PC-3 (cell line): ENCODE measurements around the gene EDEM3. TPM values are rescaled to one million over a fixed set of nuclear protein-coding genes. Genes with fewer than 3 reads are reported as not detected.

Experiments used
- ATAC-seq: fragments of 200-7000 bp; cut with Tn5 transposase; 2 replicates; pipeline ENCODE4 v1.9.1; 2020; ENCODE audit warnings: mild to moderate bottlenecking, moderate library complexity
- BruUV-seq: library from RNA; stranded (reverse); fragments of 400-500 nt; replicated peaks from 2 replicates; lab custom pipeline; 2021; lab: Mats Ljungman, UMichigan
- CTCF ChIA-PET: fragments of 300-600 bp; sonication (Branson Sonifier 250); formaldehyde crosslinking; loops from one replicate; lab custom pipeline; 2022; ENCODE audit warnings: antibody characterized with exemption; lab: Charles Lee
- POLR2A ChIA-PET: fragments of 300-600 bp; sonication (Branson Sonifier 250); formaldehyde crosslinking; loops from one replicate; lab custom pipeline; 2022; ENCODE audit warnings: antibody characterized with exemption; ENCODE audit not compliant: unreplicated experiment; lab: Charles Lee
- DNase-seq: peaks from one replicate; pipeline ENCODE4 v3.0.0-alpha.2; 2015
- H2AFZ ChIP-seq: fragments of 300-600 bp; sonication (generic); 2 replicates; pipeline ENCODE4 v1.6.0; 2016; ENCODE audit warnings: antibody characterized with exemption, low read length
- H3F3A ChIP-seq: fragments of 300-600 bp; sonication (generic); one replicate; pipeline ENCODE4 v1.6.0; 2017; ENCODE audit warnings: antibody characterized with exemption, low read length, control low read depth, mild to moderate bottlenecking; ENCODE audit not compliant: unreplicated experiment
- H3K27ac ChIP-seq: fragments of 300-600 bp; sonication (generic); 2 replicates; pipeline ENCODE4 v1.5.1; 2016; ENCODE audit warnings: mild to moderate bottlenecking, low read length
- H3K27me3 ChIP-seq: fragments of 300-600 bp; sonication (generic); 2 replicates; pipeline ENCODE4 v1.6.1; 2016; ENCODE audit warnings: low read length, mixed read lengths
- H3K36me3 ChIP-seq: fragments of 300-600 bp; sonication (generic); 2 replicates; pipeline ENCODE4 v1.6.1; 2016; ENCODE audit warnings: low read depth, mixed run types, low read length, mixed read lengths
- H3K4me1 ChIP-seq: fragments of 300-600 bp; sonication (generic); 2 replicates; pipeline ENCODE4 v1.5.1; 2016; ENCODE audit warnings: low read length; ENCODE audit not compliant: insufficient read depth
- H3K4me2 ChIP-seq: fragments of 300-600 bp; sonication (generic); 2 replicates; pipeline ENCODE4 v1.6.0; 2016; ENCODE audit warnings: low read length
- H3K4me3 ChIP-seq: fragments of 300-600 bp; sonication (generic); 2 replicates; pipeline ENCODE4 v1.5.1; 2016; ENCODE audit warnings: mild to moderate bottlenecking, low read length, mixed read lengths
- H3K79me2 ChIP-seq: fragments of 300-600 bp; sonication (generic); 2 replicates; pipeline ENCODE4 v1.6.1; 2017; ENCODE audit warnings: low read length, mixed read lengths
- H3K9ac ChIP-seq: fragments of 300-600 bp; sonication (generic); 2 replicates; pipeline ENCODE4 v1.6.0; 2016; ENCODE audit warnings: mild to moderate bottlenecking, low read length
- H3K9me2 ChIP-seq: fragments of 300-600 bp; sonication (generic); replicated peaks from 2 replicates; pipeline ENCODE4 v1.6.1; 2016; ENCODE audit warnings: mixed run types, low read length, mixed read lengths
- H3K9me3 ChIP-seq: fragments of 300-600 bp; sonication (generic); 2 replicates; pipeline ENCODE4 v1.6.1; 2016; ENCODE audit warnings: low read length, mixed read lengths
- H4K20me1 ChIP-seq: fragments of 300-600 bp; sonication (generic); 2 replicates; pipeline ENCODE4 v1.6.1; 2016; ENCODE audit warnings: low read length, mixed read lengths
- EZH2 ChIP-seq: fragments of 300-600 bp; sonication (generic); IDR thresholded peaks from one replicate; pipeline ENCODE4 v1.6.1; 2017; ENCODE audit warnings: antibody characterized with exemption, mild to moderate bottlenecking, low read length; ENCODE audit not compliant: unreplicated experiment
- EZH2phosphoT487 ChIP-seq: fragments of 300-600 bp; sonication (generic); IDR thresholded peaks from 2 replicates; pipeline ENCODE4 v1.6.1; 2018; ENCODE audit warnings: mild to moderate bottlenecking, antibody characterized with exemption, low read length, borderline replicate concordance
- intact Hi-C: fragments of 100-400 bp; cut with micrococcal nuclease; formaldehyde crosslinking; loops from 2 replicates; pipeline ENCODE4 v1.9.0; 2023
- total RNA-seq: library from RNA; depleted of rRNA; stranded (reverse); fragments of >200 nt; gene quantifications from 2 replicates; pipeline ENCODE4 v1.2.3, GENCODE V29; 2014
- TF ChIP-seq, protein P1 (sequence below): fragments of 300-600 bp; sonication (generic); conservative IDR thresholded peaks from 2 replicates; pipeline ENCODE4 v1.5.1; 2017; ENCODE audit warnings: antibody characterized with exemption, low read depth, mild to moderate bottlenecking, low read length

EDEM3 gene
- total RNA-seq, 1 experiment from 2014 or later, result 16.2 TPM

GRCh38 chr1:184781941-184782340 is 27.3 kb upstream of the EDEM3 start:
- H4K20me1 ChIP-seq, result no peaks in the 10 kb centered on the region
- no TSS peak for BruUV-seq
- H3F3A ChIP-seq, result no peaks in the 10 kb centered on the region
- CTCF ChIA-PET, result no interaction called here
- no peaks in the 10 kb centered on the region for H3K36me3 ChIP-seq
- ATAC-seq (no peak), DNase-seq (no peak)
- H3K4me3 ChIP-seq, result no peak overlapping the region
- POLR2A ChIA-PET, result no interaction called here
- H2AFZ ChIP-seq, result no peak overlapping the region
- no peak overlapping the region for H3K9ac ChIP-seq
- no peaks in the 10 kb centered on the region for H3K79me2 ChIP-seq
- no peaks in the 10 kb centered on the region for H3K9me2 ChIP-seq
- H3K27ac ChIP-seq, result no peak overlapping the region
- no peak overlapping the region for H3K4me2 ChIP-seq
- intact Hi-C loops, result no loop called here
- TF ChIP-seq EZH2, result no peak
- no peak for TF ChIP-seq EZH2phosphoT487
- TF ChIP-seq, protein P1, sequence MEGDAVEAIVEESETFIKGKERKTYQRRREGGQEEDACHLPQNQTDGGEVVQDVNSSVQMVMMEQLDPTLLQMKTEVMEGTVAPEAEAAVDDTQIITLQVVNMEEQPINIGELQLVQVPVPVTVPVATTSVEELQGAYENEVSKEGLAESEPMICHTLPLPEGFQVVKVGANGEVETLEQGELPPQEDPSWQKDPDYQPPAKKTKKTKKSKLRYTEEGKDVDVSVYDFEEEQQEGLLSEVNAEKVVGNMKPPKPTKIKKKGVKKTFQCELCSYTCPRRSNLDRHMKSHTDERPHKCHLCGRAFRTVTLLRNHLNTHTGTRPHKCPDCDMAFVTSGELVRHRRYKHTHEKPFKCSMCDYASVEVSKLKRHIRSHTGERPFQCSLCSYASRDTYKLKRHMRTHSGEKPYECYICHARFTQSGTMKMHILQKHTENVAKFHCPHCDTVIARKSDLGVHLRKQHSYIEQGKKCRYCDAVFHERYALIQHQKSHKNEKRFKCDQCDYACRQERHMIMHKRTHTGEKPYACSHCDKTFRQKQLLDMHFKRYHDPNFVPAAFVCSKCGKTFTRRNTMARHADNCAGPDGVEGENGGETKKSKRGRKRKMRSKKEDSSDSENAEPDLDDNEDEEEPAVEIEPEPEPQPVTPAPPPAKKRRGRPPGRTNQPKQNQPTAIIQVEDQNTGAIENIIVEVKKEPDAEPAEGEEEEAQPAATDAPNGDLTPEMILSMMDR, result no peak
- H3K4me1 ChIP-seq, result no peaks in the 10 kb centered on the region
- no peaks in the 10 kb centered on the region for H3K27me3 ChIP-seq
- no peaks in the 10 kb centered on the region for H3K9me3 ChIP-seq

GRCh38 chr1:184775885-184776284 is 21.2 kb upstream of the EDEM3 start:
- ChIA-PET CTCF (no interaction called here), POLR2A (no interaction called here)
- intact Hi-C loops, result no loop called here
- no peaks in the 10 kb centered on the region for H3K9me3 ChIP-seq
- TF ChIP-seq EZH2 (no peak), EZH2phosphoT487 (no peak)
- TF ChIP-seq, protein P1, result no peak
- no peak overlapping the region for H2AFZ ChIP-seq
- H3K27ac ChIP-seq, result no peak overlapping the region
- H3K36me3 ChIP-seq, result no peaks in the 10 kb centered on the region
- no peak overlapping the region for H3K9ac ChIP-seq
- no peak overlapping the region for H3K4me3 ChIP-seq
- BruUV-seq, result no TSS peak
- DNase-seq (no peak), ATAC-seq (no peak)
- H3K79me2 ChIP-seq, result no peaks in the 10 kb centered on the region
- no peaks in the 10 kb centered on the region for H3K4me1 ChIP-seq
- no peaks in the 10 kb centered on the region for H3F3A ChIP-seq
- H3K4me2 ChIP-seq, result no peak overlapping the region
- no peaks in the 10 kb centered on the region for H4K20me1 ChIP-seq
- H3K27me3 ChIP-seq, result no peaks in the 10 kb centered on the region
- no peaks in the 10 kb centered on the region for H3K9me2 ChIP-seq

DNA sequence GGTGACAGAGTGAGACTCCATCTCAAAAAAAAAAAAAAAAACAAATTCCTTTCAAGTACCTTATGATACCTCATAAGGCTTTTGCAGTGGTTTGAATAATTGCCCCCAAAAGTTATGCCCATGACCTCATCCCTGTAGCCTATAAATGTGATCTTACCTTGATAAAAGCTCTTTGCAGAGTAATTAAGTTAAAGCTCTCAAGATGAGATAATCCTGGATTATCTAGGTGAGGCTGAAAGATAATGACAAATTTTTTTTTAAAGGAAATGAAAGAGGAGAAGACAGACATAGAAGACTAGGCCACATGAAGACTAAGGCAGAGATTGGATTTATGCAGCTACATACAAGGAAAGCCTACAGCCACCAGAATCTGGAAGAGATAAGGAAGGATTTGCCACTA is 20.7 kb upstream of the EDEM3 start:
- no peak overlapping the region for H3K4me2 ChIP-seq
- ChIA-PET CTCF (no interaction called here), POLR2A (no interaction called here)
- ATAC-seq, result no peak
- H3K4me1 ChIP-seq, result no peaks in the 10 kb centered on the region
- no peaks in the 10 kb centered on the region for H3K27me3 ChIP-seq
- H3K4me3 ChIP-seq, result no peak overlapping the region
- no TSS peak for BruUV-seq
- intact Hi-C loops, result no loop called here
- no peaks in the 10 kb centered on the region for H3K9me3 ChIP-seq
- H3F3A ChIP-seq, result no peaks in the 10 kb centered on the region
- H3K36me3 ChIP-seq, result no peaks in the 10 kb centered on the region
- H3K79me2 ChIP-seq, result no peaks in the 10 kb centered on the region
- H3K27ac ChIP-seq, result no peak overlapping the region
- H3K9ac ChIP-seq, result no peak overlapping the region
- H2AFZ ChIP-seq, result no peak overlapping the region
- no peak for TF ChIP-seq EZH2
- TF ChIP-seq, protein P1, result no peak
- no peak for TF ChIP-seq EZH2phosphoT487
- no peaks in the 10 kb centered on the region for H3K9me2 ChIP-seq
- no peak for DNase-seq
- H4K20me1 ChIP-seq, result no peaks in the 10 kb centered on the region
